GM12875 (cell line): ENCODE results near the gene CFAP46.
"Not testable (repeated sequence)": the region's sequence is repeated elsewhere in the genome, so short reads cannot be mapped to it uniquely, and the experiment has no call there.

Experiments
- H3K4me3 ChIP-seq: one replicate; pipeline ENCODE4 v1.5.1; 2011; ENCODE audit warnings: low read depth, low read length, control low read depth
- CTCF ChIP-seq: IDR thresholded peaks from 2 replicates; pipeline ENCODE4 v1.5.1; 2011; ENCODE audit warnings: low read depth, mild to moderate bottlenecking, control low read depth, inconsistent platforms, low read length, moderate library complexity, borderline replicate concordance; ENCODE audit not compliant: insufficient read depth

CFAP46 gene

GRCh38 chr10:132927824-132928223, 14.5 kb downstream of the CFAP46 start:
- H3K4me3 ChIP-seq = no peak overlapping the region

GRCh38 chr10:132926777-132927650, 15.4 kb downstream of the CFAP46 start:
- H3K4me3 ChIP-seq = no peak overlapping the region
- no peak for TF ChIP-seq CTCF

More at GRCh38 chr10:132927824-132928223, 14.5 kb downstream of the CFAP46 start:
- no peak for TF ChIP-seq CTCF

GRCh38 chr10:132926070-132926469, 16.3 kb downstream of the CFAP46 start:
- TF ChIP-seq CTCF = no peak
- H3K4me3 ChIP-seq = no peak overlapping the region

GRCh38 chr10:132925614-132926013, 16.8 kb downstream of the CFAP46 start:
- H3K4me3 ChIP-seq = no peak overlapping the region
- TF ChIP-seq CTCF = no peak

- H3K4me3 ChIP-seq = no peak overlapping the region
- TF ChIP-seq CTCF = no peak
Observed at GRCh38 chr10:132925071-132925561, 17.3 kb downstream of the CFAP46 start.

GRCh38 chr10:132924046-132924952, 18.1 kb downstream of the CFAP46 start:
- TF ChIP-seq CTCF = no peak
- no peak overlapping the region for H3K4me3 ChIP-seq

- not testable (repeated sequence) for H3K4me3 ChIP-seq
Observed at GRCh38 chr10:132923384-132923783, 19.0 kb downstream of the CFAP46 start.
